Activated CD4-positive, alpha-beta T cell treated with anti-CD3 and anti-CD28 coated beads for 48 hours (primary cell): Measurements from ENCODE around the gene SSTR4.
A peak's percentile ranks its signal among the peaks of the same experiment; 100 is the strongest.

ENCODE experiments used
- DNase-seq: peaks from one replicate; pipeline ENCODE4 v3.0.0-alpha.2; 2020

The SSTR4 gene

DNA sequence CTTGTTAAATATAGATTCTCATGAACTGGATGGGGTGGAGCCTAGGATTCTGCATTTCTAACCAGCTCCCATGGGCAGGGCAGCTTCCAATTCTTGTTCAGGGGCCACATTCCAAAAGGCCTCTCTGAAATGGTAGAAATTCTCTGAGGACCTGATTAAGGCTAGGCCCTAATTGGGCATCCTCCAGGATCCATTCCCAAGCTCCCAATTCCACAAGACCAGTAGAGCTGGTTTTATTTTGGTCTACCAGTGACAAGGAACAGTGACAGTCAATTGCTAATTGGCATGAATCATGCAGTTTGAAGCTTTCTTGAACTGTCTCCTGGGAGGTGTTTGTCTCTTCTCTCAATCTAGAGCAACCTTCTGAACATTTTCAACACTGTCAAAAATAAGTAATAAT is 11.3 kb downstream of the SSTR4 start:
- DNase-seq: no peak

DNA sequence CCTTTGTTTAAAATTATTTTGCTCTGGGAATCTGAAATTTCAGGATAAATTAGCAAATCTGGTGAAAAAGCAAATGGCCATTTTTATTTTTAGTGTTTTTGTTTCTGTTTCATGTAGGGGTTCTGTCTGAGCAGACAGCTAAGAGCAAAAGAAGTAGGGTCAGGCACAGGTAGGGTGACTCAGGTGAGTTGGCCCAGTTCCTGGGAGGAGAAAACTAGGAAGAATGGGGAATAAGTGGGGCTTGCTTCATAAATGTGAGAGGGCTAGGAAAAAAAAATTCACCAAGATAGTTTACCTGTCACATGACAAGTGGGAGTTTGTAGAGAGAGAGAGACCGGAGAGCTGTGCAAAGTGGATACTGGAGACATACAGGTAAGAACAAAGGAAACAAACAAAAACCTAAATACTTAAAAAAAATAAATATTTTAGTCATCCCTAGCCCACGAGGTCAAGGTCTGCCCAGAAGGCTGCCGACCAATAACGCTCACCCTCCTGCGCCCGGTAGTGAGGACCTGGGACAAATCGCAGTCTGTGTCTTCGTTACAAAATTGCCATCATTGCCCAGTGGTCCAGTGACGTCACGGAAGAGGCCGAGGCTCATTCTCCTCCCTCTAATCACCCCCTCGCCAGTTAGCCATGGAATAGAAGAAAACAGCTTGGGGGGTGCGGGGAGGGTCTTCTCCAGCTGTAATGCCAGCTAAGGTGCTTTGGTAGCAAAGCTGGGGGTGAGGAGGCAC is 12.1 kb downstream of the SSTR4 start:
- DNase-seq: no peak

DNA sequence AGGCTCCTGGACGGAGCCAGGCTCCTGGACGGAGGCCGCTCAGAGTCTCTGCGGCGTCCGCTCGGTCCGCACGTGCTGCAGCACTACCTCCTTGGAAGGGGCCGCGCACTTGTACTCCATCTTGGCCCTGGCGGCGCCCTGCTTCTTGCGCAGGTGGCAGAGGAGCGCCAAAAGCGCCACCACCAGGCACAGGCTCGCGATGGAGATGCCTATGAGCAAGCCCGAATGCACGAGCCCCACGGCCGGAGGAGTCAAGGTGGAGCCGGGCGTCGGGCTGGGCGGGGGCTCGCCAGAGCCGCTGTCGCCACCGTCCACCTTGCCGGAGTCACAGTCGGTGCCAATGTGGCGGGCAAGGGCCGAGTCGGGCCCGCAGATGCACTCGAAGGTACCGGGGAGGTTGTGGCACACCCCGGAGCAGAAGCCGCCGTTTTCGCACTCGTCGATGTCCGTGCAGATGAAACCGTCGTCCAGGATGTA is 12.7 kb downstream of the SSTR4 start:
- DNase-seq: peak; percentile 34

DNA sequence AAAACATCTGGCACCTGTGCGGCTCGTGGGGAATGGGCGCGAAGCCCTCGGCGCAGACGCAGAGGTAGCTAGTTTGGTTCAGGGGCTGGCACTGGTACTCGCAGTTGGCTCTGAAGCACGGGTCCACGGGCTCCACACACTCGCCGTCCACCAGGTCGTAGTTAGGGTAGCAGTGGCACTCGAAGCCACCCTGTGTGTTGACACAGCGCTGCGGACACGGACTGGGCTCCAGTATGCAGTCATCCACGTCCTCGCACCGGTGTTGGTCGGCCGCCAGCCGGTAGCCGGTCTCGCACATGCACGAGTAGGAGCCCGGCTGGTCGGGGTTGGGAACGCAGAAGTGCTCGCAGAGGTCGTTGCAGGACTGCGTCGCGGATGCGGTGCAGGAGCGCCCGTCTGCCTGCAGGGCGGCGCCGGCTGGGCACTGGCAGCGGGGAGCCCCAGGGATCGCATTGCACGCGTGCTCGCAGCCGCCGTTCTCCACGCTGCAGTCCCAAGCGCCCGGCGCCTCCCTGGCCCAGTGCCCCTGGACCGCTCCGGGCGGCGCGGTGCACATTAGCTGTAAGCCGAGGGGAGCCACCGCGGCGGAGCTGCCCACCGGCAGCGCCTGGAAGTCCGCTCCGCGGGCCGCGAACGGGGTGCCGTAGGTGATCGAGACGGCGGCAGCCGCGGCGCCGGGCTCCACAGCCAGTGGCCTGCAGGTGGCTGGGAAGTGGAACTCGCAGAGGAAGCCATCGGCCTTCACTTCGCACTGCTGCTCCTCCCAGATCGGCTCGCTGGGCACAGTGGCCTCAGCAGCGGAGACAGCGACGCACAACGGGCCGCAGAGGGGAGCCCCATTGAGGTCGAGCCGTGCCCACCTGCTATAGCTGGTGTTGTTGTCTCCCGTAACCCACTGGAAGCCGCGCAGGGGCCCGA is 13.4 kb downstream of the SSTR4 start:
- DNase-seq: peak; percentile 65

DNA sequence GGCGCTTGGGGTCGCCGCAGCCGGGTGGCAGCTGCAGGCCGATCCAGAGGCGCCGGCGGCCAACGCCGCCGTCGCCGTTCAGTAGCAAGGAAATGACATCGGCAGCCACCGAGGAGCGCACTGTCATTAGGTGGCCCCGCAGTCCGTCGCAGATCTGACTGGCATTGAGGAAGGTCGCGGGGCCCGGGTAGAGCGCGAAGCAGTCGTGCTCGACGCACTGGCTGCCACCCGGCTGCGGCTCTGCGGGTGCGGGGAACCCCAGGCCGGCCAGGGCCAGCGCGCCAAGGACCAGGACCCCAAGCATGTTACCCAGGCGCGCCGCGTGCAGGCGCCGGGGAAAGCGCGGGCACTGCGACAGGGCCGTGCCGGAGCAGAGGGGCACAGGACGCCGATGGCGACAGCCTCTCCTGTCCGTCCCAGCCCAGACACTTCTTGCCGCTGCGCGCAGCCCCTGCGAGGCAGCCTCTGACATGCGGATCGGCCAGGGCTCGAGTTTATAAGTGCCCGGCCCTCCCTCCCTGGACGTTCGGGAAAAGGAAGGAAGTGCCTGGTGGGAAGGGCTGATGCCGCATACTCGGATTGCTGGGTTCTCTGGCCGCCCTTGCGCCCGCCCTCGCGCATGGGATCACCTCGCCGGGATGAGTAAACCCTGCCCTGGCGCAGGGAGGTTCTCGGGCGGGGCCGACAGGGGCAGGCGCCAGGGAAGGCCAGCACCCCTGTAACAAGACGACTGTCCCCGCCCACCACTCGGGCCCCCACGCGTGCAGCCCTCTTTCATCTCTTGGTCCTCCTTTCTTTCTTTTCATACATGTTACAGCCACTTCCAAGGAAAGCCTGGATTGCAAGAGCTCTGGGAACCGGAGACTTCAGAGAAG is 14.3 kb downstream of the SSTR4 start, which contains the start of gene THBD:
TSS of gene THBD (minus strand) at position 472 of the 875 bp plus-strand sequence. CDS start at position 304, 168 bp downstream.
- no peak for DNase-seq

DNA sequence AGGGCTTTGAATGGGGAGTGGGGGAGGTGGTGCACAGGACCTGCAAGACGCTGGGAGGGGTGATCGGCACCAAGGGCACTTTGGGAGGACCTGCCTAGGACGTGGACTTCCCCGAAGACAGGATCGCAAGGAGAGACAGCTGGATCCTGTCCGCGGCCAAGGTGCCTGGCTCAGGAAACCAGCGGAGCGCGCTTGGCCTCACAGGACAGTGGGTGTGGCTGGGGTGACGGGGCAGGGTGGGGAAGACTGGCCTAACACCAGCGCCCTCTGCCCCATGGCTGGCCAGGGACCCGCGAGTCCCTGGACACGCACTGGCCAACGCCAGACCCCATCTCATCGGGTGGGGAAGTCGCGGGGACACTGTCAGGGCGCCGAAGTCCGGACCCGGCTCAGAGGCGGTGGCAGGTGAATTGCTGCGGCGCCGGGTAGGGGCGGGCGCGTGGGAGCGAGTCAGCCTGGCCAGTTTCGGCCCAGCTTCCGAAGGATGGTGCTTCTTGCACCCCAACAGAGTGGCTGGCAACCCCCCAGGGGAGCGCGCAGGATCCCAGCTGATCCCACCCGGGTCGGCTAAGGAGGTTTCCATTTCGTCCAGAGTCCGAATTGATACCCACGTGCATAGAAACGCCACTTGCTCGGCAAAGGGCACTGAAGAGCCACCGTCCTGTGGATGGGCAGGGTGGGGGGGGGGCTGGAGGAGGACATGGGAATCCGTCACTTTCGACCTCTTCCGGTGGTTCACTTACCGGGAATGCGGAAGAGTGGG is 15.1 kb downstream of the SSTR4 start:
- DNase-seq: no peak

DNA sequence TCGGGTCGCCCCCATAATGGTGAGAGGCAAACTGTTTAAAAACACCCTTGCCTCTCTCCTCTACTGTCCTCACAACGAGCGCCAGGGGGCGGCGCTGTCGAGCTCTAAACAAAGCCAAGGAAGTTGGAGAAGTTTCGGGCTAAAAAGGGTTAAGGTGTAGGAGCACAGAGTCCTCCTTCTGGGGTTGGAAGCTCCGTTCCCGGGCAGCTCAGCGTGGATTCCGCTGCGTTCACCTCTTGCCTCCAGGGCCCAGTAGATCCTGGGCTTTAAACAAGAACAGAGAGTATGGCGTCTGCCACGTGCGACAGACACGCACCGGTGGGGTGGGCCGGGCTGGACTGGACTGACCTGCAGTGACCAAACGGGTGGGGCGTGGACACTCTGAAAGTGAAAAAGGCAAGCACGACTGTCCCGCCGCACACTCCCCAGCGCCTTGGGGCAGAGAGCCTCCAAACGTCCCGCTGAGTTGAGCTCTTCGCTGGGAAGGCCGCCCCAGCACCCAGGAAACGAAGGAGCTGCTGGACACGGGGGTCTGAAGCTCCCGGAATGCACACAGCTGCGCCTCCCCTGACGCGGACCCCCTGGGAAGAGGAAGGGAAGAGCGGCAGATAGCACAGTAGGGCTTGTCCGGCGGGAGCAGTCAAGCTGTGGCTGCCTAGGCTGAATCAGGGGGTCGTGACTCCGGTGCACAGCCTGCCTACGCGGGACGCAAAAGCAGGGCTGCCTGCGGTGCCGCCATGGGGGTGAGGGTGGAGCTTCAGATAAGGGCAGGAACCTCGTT is 15.9 kb downstream of the SSTR4 start:
- peak; percentile 71 for DNase-seq

DNA sequence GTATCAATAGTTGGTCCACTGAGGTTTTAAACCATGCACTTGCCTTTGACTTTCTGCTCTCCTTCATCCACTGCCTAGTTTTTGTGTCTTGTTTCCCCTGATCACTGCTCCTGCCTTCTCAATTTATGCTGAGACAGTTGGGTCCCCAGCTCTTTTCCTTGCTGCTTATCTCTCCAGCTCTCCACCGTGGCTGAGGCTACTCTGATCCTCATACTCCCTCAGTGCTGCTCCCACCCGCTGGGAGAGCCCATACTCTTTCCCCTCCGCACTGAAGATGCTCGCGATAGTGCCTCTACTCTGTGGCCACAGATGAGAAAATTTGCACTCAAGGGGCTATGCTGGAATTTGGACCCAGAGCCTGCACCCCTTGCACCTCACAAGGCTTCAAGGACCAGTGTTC is 17.8 kb downstream of the SSTR4 start:
- no peak for DNase-seq

DNA sequence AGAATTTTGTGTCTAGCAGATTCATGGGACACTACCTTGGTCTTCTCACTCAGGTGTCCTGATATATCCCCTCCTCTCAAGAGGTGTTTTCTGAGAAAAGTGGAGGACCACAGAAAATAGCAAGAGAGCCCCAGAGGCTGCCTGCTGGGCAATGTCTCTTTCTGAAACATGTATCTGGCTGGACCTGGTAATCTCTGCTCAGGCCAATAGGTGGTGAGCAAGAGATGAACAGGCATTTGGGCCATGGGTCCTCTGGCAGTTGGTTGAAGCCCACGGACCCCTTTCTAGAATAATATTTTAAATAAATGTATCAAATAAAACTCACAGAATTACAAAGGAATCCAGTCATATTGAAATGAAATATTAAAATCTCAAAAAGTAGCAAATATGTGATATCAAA is 23.1 kb downstream of the SSTR4 start:
- DNase-seq: no peak

DNA sequence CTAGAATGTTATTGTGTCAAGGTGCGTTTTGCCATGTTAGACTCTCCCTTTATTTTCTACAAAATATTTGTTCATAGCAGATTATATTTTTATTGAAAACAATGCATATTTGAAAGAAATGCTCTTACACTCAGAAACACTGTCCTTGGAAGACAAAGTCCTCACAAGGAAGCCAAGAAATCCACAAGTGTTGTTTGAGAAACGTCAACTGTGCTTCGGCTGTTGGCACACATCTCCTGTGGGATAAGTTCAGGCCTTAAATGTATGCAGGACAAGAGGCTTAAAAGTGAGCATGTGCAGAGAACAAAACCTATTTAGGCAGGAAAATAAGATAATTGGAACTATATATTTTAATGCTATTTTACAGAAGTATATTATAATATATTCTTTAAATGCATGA is 23.9 kb downstream of the SSTR4 start:
- DNase-seq: no peak

DNA sequence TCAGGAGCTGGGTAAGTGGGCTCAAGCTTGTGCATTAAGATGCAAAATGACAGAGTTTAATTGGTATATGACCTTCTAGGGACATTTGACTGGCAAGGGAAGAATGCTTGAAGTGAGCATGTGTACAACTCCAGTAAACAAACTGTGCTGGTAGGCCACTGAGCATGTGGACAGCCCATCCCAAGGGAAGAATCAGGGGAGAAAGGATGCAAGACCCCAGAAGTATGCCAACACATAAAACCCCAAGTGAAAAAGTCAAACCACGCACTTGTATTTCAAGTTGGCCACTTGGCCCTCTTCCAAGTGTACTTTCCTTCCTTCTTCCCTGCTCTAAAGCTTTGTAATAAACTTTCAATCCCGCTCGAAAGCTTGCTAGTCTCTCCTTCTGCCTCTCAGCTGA is 24.7 kb downstream of the SSTR4 start:
- DNase-seq: no peak

DNA sequence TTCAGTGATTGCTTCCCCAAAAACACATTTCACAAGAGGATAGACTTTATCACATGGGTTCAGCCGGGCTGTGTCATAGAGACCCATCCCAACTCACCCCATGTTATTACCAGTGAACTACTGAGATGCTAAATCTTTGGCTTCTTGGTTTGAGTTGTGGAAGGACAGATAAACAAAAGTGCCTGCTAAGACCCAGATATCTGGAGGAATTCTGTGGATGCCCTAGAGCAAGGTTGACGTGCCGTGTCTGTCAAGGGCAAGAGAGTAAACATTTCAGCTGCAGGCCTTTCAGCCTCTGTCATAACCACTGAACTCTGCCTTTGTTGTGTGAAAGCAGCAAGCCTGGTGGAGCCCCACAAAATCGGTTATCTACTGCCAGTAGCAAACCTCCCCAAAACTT is 25.5 kb downstream of the SSTR4 start:
- no peak for DNase-seq

DNA sequence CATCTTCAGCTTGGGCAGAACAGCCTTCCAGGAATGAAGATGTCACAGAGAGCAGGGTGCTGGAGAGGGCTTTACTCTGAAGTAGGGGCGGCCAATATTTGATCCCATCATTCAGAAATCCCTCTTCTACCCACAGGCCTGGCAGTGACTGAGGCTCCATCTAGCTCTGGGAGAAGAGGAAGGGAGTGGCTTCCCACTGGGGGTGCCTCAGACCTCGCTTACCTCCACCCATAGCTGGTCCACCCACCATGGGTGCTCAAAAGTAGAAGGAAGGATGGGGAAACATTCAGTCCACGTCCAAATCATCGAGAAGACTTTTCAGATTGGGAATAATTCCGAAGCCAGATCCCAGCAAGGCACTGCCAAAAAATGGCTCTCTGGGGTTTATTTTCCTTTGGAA is 26.1 kb downstream of the SSTR4 start:
- no peak for DNase-seq

DNA sequence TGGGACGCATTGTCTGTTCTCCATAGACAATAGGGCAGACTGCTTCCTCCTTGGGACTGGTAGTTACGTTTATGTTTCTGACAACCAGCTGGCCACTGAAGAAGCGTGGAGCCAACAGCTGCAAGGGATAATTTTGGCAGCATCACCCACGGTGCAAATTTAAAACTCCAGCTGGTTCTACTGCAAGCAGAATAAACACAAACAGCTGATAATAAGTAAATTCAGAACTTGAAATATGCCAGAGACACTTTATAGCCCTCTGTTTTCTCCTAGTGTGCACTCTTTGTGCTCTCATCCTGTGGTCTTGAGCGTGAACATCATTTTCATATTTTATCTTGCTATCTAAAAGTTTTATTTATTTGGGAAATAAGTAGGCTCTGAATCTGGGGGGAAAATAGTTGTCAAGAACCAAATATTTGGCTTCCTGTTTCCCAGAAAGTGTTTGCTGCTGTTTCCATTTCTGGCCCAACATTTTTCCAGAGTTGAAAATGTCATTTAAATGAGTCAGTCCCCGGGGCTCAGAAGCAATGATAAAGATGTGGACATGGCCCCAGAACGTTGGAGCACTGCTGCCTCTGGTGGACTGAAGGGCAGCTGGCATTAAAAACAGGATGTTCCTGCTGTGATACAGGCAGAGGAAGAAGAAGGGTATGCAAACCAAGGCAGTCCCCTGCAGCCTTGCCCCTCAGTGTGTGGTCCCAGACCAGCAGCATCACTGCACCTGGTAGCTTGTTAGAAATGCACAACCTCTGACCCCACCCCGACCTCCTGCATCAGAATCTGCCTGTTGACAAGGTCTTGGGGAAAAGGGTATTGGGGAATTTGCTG is 26.8 kb downstream of the SSTR4 start:
- DNase-seq: no peak

DNA sequence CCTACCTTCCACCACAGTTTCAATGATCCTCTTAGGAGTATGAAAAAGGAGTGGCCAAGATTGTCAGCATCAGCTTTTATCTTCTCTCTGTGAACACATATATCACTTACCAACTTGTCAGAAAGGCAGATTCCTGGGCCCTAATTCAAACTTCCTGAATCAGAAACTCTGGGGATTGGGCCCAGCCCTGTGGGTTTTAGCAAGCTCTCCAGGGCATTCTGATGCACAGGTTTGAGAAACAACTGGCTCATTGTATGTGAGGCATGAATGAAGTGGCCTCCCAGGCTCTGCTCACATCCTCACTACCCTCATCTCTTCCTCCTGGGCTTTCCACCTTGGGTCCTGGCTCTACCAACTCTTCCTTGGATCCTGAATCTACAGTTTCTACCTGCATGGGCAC is 27.5 kb downstream of the SSTR4 start:
- DNase-seq: no peak

DNA sequence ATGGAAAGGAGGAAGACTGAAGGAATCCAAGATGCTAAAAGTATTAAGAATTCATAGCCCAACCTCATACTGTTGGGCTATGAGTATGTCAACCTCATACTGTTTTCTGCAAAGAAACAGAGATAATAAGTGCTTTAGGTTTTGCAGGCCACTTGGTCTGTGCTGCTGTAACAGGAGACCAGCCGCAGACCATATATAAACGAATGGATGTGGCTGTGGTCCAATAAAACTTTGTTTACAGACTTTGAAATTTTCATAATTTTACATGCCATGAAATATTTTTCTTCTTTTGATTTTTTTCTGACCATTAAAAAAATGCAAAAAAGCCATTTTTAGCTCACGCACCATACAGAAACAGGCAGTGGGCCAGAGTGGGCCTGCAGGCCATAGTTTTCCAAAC is 28.1 kb downstream of the SSTR4 start:
- no peak for DNase-seq

DNA sequence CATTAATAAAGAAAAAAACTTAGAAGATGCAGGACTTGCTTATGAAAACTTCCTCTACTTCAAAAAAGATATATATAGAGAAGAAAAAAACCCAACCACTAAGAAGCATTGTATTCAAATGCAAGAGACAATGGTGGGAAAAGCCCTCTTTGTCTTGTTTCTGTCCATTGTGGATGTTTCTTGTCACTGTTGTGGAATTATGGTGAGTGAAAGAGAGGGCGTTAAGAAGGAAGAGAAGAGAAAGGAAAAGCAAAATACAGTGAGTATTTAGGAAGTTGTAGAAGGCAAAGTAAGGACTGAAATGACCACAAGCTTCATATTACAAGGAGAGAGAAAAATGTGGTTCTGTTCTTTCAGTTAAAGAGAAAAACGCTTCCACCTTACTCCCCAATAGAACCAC is 28.5 kb downstream of the SSTR4 start:
- no peak for DNase-seq

DNA sequence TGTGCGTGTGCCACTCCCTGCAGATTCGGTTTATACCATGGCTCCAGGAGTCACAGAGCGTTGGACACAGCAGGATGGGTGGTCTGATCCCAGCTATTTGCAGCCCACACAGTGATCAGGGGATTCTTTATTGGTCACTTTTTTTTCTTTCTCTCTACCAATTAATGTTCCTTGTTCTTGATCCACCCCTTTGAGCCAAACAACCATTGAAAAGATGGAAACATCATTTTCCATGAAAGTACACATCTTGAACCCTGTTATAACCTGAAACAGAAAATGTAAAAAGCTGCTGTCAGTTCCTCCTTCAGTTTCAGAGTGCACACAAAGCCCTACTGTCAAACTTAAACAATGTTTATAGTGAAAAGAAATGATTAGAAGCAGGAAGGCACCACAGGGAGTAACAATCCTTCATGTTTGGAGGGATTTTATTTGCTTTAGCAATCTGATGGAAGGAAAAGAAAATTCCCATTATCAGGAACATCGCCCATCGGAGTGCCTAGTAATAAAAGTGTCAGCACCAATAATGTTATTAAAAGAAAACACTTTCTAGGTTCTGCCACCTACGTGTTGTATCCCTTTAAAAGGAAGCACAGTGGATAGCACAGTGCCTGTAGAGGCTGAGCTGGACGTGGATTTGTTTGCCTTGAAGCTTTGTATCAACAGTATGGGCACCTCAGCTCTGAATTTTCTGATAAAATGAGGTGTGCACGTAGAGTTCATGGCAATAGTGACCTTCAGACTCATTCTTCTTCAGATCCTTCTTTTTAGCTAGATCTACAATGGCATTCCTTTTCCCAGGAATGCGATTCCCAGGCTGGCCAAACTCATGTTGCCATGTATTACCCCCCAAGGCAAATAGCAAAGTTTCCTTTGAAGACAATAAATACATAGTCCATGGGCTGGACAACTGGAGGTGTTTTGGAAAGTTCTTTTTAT is 30.4 kb downstream of the SSTR4 start:
- no peak for DNase-seq

DNA sequence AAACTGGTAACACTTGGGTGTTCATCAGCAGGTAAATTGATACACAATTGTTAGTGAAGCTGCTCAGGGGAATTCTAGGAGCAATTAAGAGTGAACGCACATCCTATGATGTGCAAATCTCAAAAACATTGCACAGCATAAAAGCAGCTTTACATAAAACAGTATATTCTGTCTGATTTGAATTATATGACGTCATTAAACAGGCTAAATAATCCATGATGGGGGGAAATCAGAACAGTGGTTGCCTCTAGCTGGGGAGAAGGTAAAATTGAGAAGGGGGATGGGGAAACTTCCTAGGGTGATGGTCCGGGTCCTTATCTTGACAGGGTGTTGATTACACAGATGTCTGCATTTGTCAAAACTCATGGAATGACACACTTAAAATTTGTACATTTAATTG is 31.7 kb downstream of the SSTR4 start:
- DNase-seq: no peak
